LNCAP (cell line): ENCODE results near the gene SCFD2.
A peak's percentile ranks its signal among the peaks of the same experiment; 100 is the strongest.

Experiments used
- CTCF ChIP-seq: fragments of 450-650 bp; IDR thresholded peaks from 2 replicates; pipeline ENCODE4 v1.5.1; 2017; ENCODE audit warnings: mild to moderate bottlenecking

Gene SCFD2

GRCh38 chr4:53016099-53016820 is 349.6 kb downstream of the SCFD2 start:
- no peak for TF ChIP-seq CTCF

- TF ChIP-seq CTCF, result peak; percentile 61
These were observed 350.2 kb downstream of the SCFD2 start for GRCh38 chr4:53015681-53016080.

- no peak for TF ChIP-seq CTCF
These were observed 351.0 kb downstream of the SCFD2 start for GRCh38 chr4:53014881-53015280.

DNA sequence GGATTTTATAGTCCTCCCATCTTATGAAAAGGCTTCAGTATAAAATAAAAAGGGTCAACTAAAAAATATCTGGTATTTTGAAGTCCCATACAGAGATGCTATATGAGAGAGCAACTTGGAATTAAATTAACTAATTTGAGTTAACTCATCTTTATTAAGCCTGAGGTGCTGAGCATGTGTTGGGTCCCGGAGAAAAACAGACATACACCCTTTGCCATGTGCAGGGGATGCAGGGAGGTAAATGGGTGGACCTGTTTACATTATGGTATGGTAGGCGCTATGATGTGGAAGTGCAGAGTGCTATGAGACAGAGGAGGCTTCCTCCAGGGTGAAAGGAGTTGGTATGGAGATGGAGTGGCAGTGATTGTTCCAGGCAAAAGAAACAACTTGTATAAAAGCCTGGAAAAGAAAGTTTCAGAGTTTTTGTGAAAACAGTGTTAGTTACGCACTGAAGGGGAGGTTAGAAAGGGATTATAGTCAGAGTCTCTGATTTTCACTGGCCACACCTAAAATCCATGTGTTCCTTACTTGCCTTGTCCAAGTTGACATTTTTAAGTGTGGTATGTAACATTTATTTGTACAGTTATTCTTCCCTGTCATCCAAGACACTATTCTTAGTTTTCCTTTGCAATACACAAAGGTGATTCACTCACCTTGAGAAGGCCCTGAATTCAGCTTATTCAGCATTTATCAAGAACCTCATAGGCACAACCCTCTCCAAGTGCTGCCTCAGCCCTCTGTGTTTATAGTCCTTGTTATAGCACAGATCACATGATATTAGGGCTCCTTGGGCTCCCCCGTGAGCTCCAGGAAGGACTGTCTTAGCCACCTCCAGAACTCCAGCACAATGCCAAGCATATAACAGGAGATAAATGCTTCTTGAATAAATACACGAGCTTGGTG is 351.7 kb downstream of the SCFD2 start:
- no peak for TF ChIP-seq CTCF

DNA sequence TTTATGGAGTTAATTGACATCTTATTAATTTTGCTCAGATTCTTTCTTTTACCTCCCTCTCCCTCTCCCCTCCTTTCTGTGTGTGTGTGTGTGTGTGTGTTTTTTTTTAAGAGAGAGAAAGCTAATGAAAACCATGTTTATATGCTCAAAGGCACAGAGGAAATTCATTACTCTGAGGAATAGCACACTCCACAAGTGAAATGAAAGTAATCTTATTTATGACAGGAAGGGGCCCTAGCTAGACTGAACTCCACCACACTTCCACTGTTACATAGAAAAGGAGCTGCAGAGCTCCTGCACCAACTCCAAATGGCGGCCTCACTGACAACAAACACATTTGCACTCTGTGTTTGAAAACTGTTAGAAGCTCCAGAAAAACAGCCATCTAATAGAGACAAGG is 353.1 kb downstream of the SCFD2 start:
- TF ChIP-seq CTCF, result no peak

DNA sequence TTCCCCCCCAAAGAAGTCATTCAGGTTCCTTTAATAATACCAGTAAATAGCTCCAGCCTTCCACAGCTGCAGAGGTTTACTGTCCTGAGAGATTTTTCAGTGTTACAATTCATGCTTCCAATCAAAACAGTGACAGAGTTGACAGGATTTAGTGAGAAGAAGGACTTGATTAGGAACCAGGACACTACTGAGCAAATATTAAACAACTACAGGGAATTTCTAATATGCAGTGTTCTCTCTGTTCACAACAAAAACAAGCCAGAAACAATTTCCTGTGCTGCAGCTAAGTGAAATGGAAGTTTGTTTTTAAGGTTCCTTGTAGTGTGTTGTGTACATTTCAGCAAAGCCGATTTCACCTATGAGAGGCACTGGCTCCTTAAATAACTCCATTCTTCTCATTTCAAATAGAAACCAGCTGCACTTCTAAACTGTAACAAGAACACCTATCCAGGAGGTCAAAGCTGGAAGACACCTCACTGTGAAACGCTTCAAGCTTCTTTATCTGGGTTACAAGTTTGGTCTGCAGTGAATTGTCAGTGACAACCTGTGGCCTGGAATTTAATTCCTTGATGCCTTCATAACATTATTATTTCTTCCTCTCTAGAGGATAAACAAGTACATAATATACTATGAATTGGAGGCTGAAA is 354.5 kb downstream of the SCFD2 start:
- no peak for TF ChIP-seq CTCF

DNA sequence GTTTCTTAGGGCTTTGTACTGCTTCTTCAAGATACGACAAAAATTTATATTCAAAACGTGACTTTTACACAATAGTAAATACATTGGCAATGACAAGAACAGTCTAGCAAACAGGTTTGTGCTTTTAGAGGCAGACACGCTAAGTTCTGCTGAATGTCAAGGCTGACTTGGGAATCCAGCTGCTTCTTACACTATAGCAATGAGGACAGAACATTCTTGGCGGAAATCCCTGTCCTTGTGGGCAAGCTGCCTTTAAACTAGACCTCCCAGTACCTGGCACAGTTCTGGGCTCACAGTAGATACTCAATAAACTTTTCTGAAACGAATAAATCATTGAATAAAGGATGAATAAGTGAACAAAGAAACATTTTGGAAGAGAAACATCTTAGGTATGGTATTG is 355.5 kb downstream of the SCFD2 start:
- TF ChIP-seq CTCF, result no peak
